Keratinocyte (primary cell): ENCODE results near the gene RAB3B. TPM values are rescaled to one million over a fixed set of nuclear protein-coding genes. Genes with fewer than 3 reads are reported as not detected.
"Not testable (repeated sequence)": the region's sequence is repeated elsewhere in the genome, so short reads cannot be mapped to it uniquely, and the experiment has no call there.

Source experiments
- DNase-seq: peaks from one replicate; pipeline ENCODE4 v3.0.0-alpha.2; 2011; ENCODE audit warnings: low read depth, missing footprints, low spot score
- FAIRE-seq: peaks from 2 replicates; lab custom pipeline; 2011; peaks lifted over from hg19 to GRCh38; lab: Jason Lieb, UNC
- H2AFZ ChIP-seq: 2 replicates; pipeline ENCODE4 v1.6.0; 2012; ENCODE audit warnings: low read length, control low read depth, inconsistent platforms; ENCODE audit not compliant: control insufficient read depth
- H3K27ac ChIP-seq: 2 replicates; pipeline ENCODE4 v1.5.1; 2011; ENCODE audit warnings: low read length; ENCODE audit not compliant: control insufficient read depth, insufficient read depth
- H3K27me3 ChIP-seq: 3 replicates; pipeline ENCODE4 v1.6.0; 2011; ENCODE audit warnings: low read length; ENCODE audit not compliant: control insufficient read depth, insufficient read depth; ENCODE audit errors: extremely low read depth
- H3K36me3 ChIP-seq, 2 experiments: 2 replicates in 1 of 2; 3 replicates in 1 of 2; pipeline ENCODE4 v1.5.1; 2011; ENCODE audit warnings: low read length in 2 of 2, mild to moderate bottlenecking in 1 of 2; ENCODE audit not compliant: control insufficient read depth in 2 of 2, insufficient read depth in 2 of 2; ENCODE audit errors: extremely low read depth in 1 of 2
- H3K4me1 ChIP-seq: 3 replicates; pipeline ENCODE4 v1.5.1; 2011; ENCODE audit warnings: low read length; ENCODE audit not compliant: control insufficient read depth, insufficient read depth; ENCODE audit errors: extremely low read depth
- H3K4me2 ChIP-seq: 3 replicates; pipeline ENCODE4 v1.6.0; 2011; ENCODE audit warnings: low read depth, low read length; ENCODE audit not compliant: control insufficient read depth, insufficient read depth; ENCODE audit errors: extremely low read depth
- H3K4me3 ChIP-seq, 3 experiments: fragments of 200-600 bp in 1 of 3; sonication (generic) in 1 of 3; 2 replicates in 2 of 3; 3 replicates in 1 of 3; pipeline ENCODE4 v1.5.1; 2011 to 2016; ENCODE audit warnings: low read length in 3 of 3, mild to moderate bottlenecking in 3 of 3, control low read depth in 2 of 3, inconsistent platforms in 1 of 3, low read depth in 1 of 3, mixed read lengths in 1 of 3, mixed run types in 1 of 3, moderate library complexity in 1 of 3; ENCODE audit not compliant: control insufficient read depth in 2 of 3, insufficient read depth in 2 of 3; ENCODE audit errors: extremely low read depth in 1 of 3
- H3K79me2 ChIP-seq: 2 replicates; pipeline ENCODE4 v1.6.0; 2012; ENCODE audit warnings: low read length; ENCODE audit not compliant: control insufficient read depth, insufficient read depth
- H3K9ac ChIP-seq: 3 replicates; pipeline ENCODE4 v1.6.0; 2011; ENCODE audit warnings: low read length; ENCODE audit not compliant: control insufficient read depth, insufficient read depth; ENCODE audit errors: extremely low read depth
- H3K9me1 ChIP-seq: 3 replicates; pipeline ENCODE4 v1.6.0; 2011; ENCODE audit warnings: low read length; ENCODE audit not compliant: control insufficient read depth, insufficient read depth; ENCODE audit errors: extremely low read depth
- H3K9me3 ChIP-seq: 2 replicates; pipeline ENCODE4 v1.5.1; 2012; ENCODE audit warnings: low read depth, low read length; ENCODE audit not compliant: control insufficient read depth
- H4K20me1 ChIP-seq: 3 replicates; pipeline ENCODE4 v1.6.0; 2011; ENCODE audit warnings: low read length; ENCODE audit not compliant: control insufficient read depth, insufficient read depth; ENCODE audit errors: extremely low read depth
- CTCF ChIP-seq, 3 experiments: IDR thresholded peaks in 1 of 3; conservative IDR thresholded peaks in 1 of 3; optimal IDR thresholded peaks in 1 of 3; 2 replicates in 2 of 3; 3 replicates in 1 of 3; pipeline versions ENCODE3 to v1.5.1; 2011; ENCODE audit warnings: low read length in 3 of 3, mild to moderate bottlenecking in 3 of 3, moderate library complexity in 2 of 3, control low read depth in 1 of 3, inconsistent platforms in 1 of 3; ENCODE audit not compliant: insufficient read depth in 2 of 3; ENCODE audit errors: extremely low read depth in 1 of 3
- EZH2 ChIP-seq: IDR thresholded peaks from one replicate; pipeline ENCODE4 v1.6.1; 2012; ENCODE audit warnings: inconsistent platforms, mild to moderate bottlenecking, low read length, moderate library complexity
- dilution Hi-C: fragments of 300-500 bp; cut with MboI; formaldehyde crosslinking; loops from one replicate; pipeline ENCODE4 v1.7.0; 2020; ENCODE audit warnings: low sequenced_read_pairs; ENCODE audit not compliant: extremely low pct_ligation_motif_present
- polyA plus RNA-seq, 5 experiments: library from polyadenylated mRNA; depleted of rRNA in 3 of 5; stranded (reverse) in 3 of 5; stranded (forward) in 1 of 5; unstranded in 1 of 5; fragments of >200 nt; gene quantifications; 1 replicate in 1 of 5; 2 replicates in 3 of 5; 3 replicates in 1 of 5; pipeline versions ENCODE4 v1.2.1 to v1.2.3, GENCODE V29; 2011 to 2012; ENCODE audit warnings: missing spikeins in 2 of 5, low read depth in 1 of 5, low replicate concordance in 1 of 5

The RAB3B gene
- polyA plus RNA-seq, 1 donor (not counting 4 experiments of a cell fraction or from before 2014, with no cell fraction given) = 2.6 TPM

DNA sequence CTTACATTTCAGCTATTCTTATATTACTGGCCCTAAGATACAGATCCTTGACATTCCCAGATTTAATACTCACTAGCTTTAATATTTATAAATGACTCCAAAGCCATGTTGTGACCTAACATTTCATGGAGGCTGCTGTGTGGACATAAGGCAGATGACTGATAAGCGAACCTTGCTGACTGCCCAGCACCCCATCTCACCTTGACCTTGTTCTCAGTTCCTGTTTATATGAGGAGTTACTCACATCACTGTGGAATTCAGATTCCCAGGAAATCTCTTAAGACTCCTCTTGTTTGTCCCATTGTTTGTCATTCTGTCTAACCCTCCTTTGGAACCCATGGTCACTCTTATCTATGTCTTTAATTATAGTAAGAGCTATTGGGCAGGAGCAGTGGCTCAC is 21.9 kb downstream of the RAB3B start:
- Histone ChIP-seq H2AFZ (no peak overlapping the region), H3K9ac (no peak overlapping the region), H3K9me1 (no peaks in the 10 kb centered on the region), H3K4me3 (no peak overlapping the region), H3K27me3 (no peaks in the 10 kb centered on the region), H4K20me1 (no peaks in the 10 kb centered on the region), H3K36me3 (peaks cover 0 to 3% of the 10 kb centered on the region in 2 experiments), H3K4me1 (no peaks in the 10 kb centered on the region), H3K9me3 (no peaks in the 10 kb centered on the region), H3K4me2 (no peak overlapping the region), H3K27ac (no peak overlapping the region), H3K79me2 (no peaks in the 10 kb centered on the region)
- TF ChIP-seq EZH2 (no peak), CTCF (optimal IDR thresholded peaks at IDR 0.05 in 1 of 3, IDR thresholded peaks at IDR 0.05 in 1 of 3, conservative IDR thresholded peaks at IDR 0.05 in 1 of 3; ENCODE audit: extremely low read depth in 1 of 3, insufficient read depth in 2 of 3, low read length in 3 of 3) (no peak)
- dilution Hi-C loops = no loop called here
- DNase-seq (no peak), FAIRE-seq (no peak)

- dilution Hi-C loops, H3K79me2 ChIP-seq, FAIRE-seq: not testable (repeated sequence)
Observed at GRCh38 chr1:51967213-51967791, 23.2 kb downstream of the RAB3B start.

GRCh38 chr1:51966559-51966958 is 23.9 kb downstream of the RAB3B start:
- Histone ChIP-seq H3K27me3 (no peaks in the 10 kb centered on the region), H3K4me2 (no peak overlapping the region), H2AFZ (no peak overlapping the region), H3K79me2 (no peaks in the 10 kb centered on the region), H3K9me1 (no peaks in the 10 kb centered on the region), H3K27ac (no peak overlapping the region), H3K9me3 (no peaks in the 10 kb centered on the region), H3K9ac (no peak overlapping the region), H3K4me1 (no peaks in the 10 kb centered on the region), H4K20me1 (no peaks in the 10 kb centered on the region), H3K4me3 (no peak overlapping the region), H3K36me3 (no peaks in the 10 kb centered on the region)
- no peak for DNase-seq
- FAIRE-seq = no peak
- no peak for TF ChIP-seq CTCF (optimal IDR thresholded peaks at IDR 0.05 in 1 of 3, IDR thresholded peaks at IDR 0.05 in 1 of 3, conservative IDR thresholded peaks at IDR 0.05 in 1 of 3; ENCODE audit: extremely low read depth in 1 of 3, insufficient read depth in 2 of 3, low read length in 3 of 3)
- no peak for TF ChIP-seq EZH2
- dilution Hi-C loops = no loop called here

More at GRCh38 chr1:51967213-51967791, 23.2 kb downstream of the RAB3B start:
- not testable (repeated sequence) for H3K9ac ChIP-seq, H2AFZ ChIP-seq, H3K27ac ChIP-seq, DNase-seq, H3K27me3 ChIP-seq, H3K36me3 ChIP-seq, H3K4me2 ChIP-seq, H3K4me3 ChIP-seq, H3K9me1 ChIP-seq, H3K9me3 ChIP-seq, H3K4me1 ChIP-seq, H4K20me1 ChIP-seq
